Measurements from ENCODE around the gene SEC62. TPM values are rescaled to one million over a fixed set of nuclear protein-coding genes. Genes with fewer than 3 reads are reported as not detected.
A peak's percentile ranks its signal among the peaks of the same experiment; 100 is the strongest.
"Not testable (repeated sequence)": the region's sequence is repeated elsewhere in the genome, so short reads cannot be mapped to it uniquely, and the experiment has no call there.

SEC62 gene
- total and polyA plus RNA-seq, 4 donors: 112 to 154 (median 115) TPM

GRCh38 chr3:170003881-170004356 is 37.3 kb downstream of the SEC62 start:
- H3K36me3 ChIP-seq (ENCODE audit: control insufficient read depth, insufficient read depth, low read length): no peaks in the 10 kb centered on the region
- H3K27ac ChIP-seq (ENCODE audit: low read depth, low read length): no peak overlapping the region
- no peaks in the 10 kb centered on the region for H3K4me1 ChIP-seq (ENCODE audit: control insufficient read depth, insufficient read depth, low read length)
- WGBS (ENCODE audit: insufficient coverage): 79% methylated on average over 2 of the region's 2 CpGs
- no peak overlapping the region for H3K4me3 ChIP-seq (ENCODE audit: low read depth, low read length)
- no peaks in the 10 kb centered on the region for H3K9me3 ChIP-seq (ENCODE audit: control insufficient read depth, insufficient read depth, low read length)
- no peak for DNase-seq (ENCODE audit: low read depth in 4 of 6, low spot score in 6 of 6)
- no peaks in the 10 kb centered on the region for H3K27me3 ChIP-seq (ENCODE audit: control insufficient read depth, insufficient read depth, low read length)

GRCh38 chr3:170007031-170007663 is 40.5 kb downstream of the SEC62 start:
- no peaks in the 10 kb centered on the region for H3K27me3 ChIP-seq (ENCODE audit: control insufficient read depth, insufficient read depth, low read length)
- H3K4me3 ChIP-seq (ENCODE audit: low read depth, low read length): no peak overlapping the region
- H3K36me3 ChIP-seq (ENCODE audit: control insufficient read depth, insufficient read depth, low read length): no peaks in the 10 kb centered on the region
- H3K27ac ChIP-seq (ENCODE audit: low read depth, low read length): no peak overlapping the region
- 73% methylated on average over 4 of the region's 7 CpGs for WGBS (ENCODE audit: insufficient coverage)
- DNase-seq (ENCODE audit: low read depth in 4 of 6, low spot score in 6 of 6): no peak
- H3K4me1 ChIP-seq (ENCODE audit: control insufficient read depth, insufficient read depth, low read length): no peaks in the 10 kb centered on the region
- no peaks in the 10 kb centered on the region for H3K9me3 ChIP-seq (ENCODE audit: control insufficient read depth, insufficient read depth, low read length)

- no peak overlapping the region for H3K4me3 ChIP-seq (ENCODE audit: low read depth, low read length)
- H3K4me1 ChIP-seq (ENCODE audit: control insufficient read depth, insufficient read depth, low read length): no peaks in the 10 kb centered on the region
- 90% methylated on average over 3 of the region's 4 CpGs for WGBS (ENCODE audit: insufficient coverage)
- no peak for DNase-seq (ENCODE audit: low read depth in 4 of 6, low spot score in 6 of 6)
- no peak overlapping the region for H3K27ac ChIP-seq (ENCODE audit: low read depth, low read length)
- H3K36me3 ChIP-seq (ENCODE audit: control insufficient read depth, insufficient read depth, low read length): no peaks in the 10 kb centered on the region
- no peaks in the 10 kb centered on the region for H3K9me3 ChIP-seq (ENCODE audit: control insufficient read depth, insufficient read depth, low read length)
- H3K27me3 ChIP-seq (ENCODE audit: control insufficient read depth, insufficient read depth, low read length): no peaks in the 10 kb centered on the region
These were observed 43.9 kb downstream of the SEC62 start for GRCh38 chr3:170010498-170010897.

GRCh38 chr3:170012683-170013400 is 46.2 kb downstream of the SEC62 start:
- Histone ChIP-seq H3K27me3 (ENCODE audit: control insufficient read depth, insufficient read depth, low read length) (no peaks in the 10 kb centered on the region), H3K4me1 (ENCODE audit: control insufficient read depth, insufficient read depth, low read length) (no peaks in the 10 kb centered on the region), H3K36me3 (ENCODE audit: control insufficient read depth, insufficient read depth, low read length) (no peaks in the 10 kb centered on the region), H3K4me3 (ENCODE audit: low read depth, low read length) (no peak overlapping the region), H3K9me3 (ENCODE audit: control insufficient read depth, insufficient read depth, low read length) (no peaks in the 10 kb centered on the region), H3K27ac (ENCODE audit: low read depth, low read length) (no peak overlapping the region)
- WGBS (ENCODE audit: insufficient coverage): 77% methylated on average over 4 of the region's 7 CpGs
- peak in 1 of 6 donors; percentile 9 for DNase-seq (ENCODE audit: low read depth in 4 of 6, low spot score in 6 of 6)

GRCh38 chr3:170016057-170016456 is 49.5 kb downstream of the SEC62 start:
- Histone ChIP-seq H3K27ac (ENCODE audit: low read depth, low read length) (no peak overlapping the region), H3K4me3 (ENCODE audit: low read depth, low read length) (no peak overlapping the region), H3K4me1 (ENCODE audit: control insufficient read depth, insufficient read depth, low read length) (no peaks in the 10 kb centered on the region), H3K36me3 (ENCODE audit: control insufficient read depth, insufficient read depth, low read length) (no peaks in the 10 kb centered on the region), H3K9me3 (ENCODE audit: control insufficient read depth, insufficient read depth, low read length) (no peaks in the 10 kb centered on the region), H3K27me3 (ENCODE audit: control insufficient read depth, insufficient read depth, low read length) (no peaks in the 10 kb centered on the region)
- no CpG with 5 or more reads among the region's 3 CpGs for WGBS (ENCODE audit: insufficient coverage)
- no peak for DNase-seq (ENCODE audit: low read depth in 4 of 6, low spot score in 6 of 6)

- not testable (repeated sequence) for H3K27ac ChIP-seq (ENCODE audit: low read depth, low read length); DNase-seq (ENCODE audit: low read depth in 4 of 6, low spot score in 6 of 6); H3K4me3 ChIP-seq (ENCODE audit: low read depth, low read length); H3K9me3 ChIP-seq (ENCODE audit: control insufficient read depth, insufficient read depth, low read length); H3K27me3 ChIP-seq (ENCODE audit: control insufficient read depth, insufficient read depth, low read length); H3K36me3 ChIP-seq (ENCODE audit: control insufficient read depth, insufficient read depth, low read length); H3K4me1 ChIP-seq (ENCODE audit: control insufficient read depth, insufficient read depth, low read length)
- WGBS (ENCODE audit: insufficient coverage): no CpG with 5 or more reads among the region's 4 CpGs
These were observed 52.7 kb downstream of the SEC62 start for GRCh38 chr3:170019306-170019705.

GRCh38 chr3:170021083-170021482 is 54.5 kb downstream of the SEC62 start:
- no peak for DNase-seq (ENCODE audit: low read depth in 4 of 6, low spot score in 6 of 6)
- H3K4me1 ChIP-seq (ENCODE audit: control insufficient read depth, insufficient read depth, low read length): no peaks in the 10 kb centered on the region
- no CpG with 5 or more reads among the region's 3 CpGs for WGBS (ENCODE audit: insufficient coverage)
- H3K4me3 ChIP-seq (ENCODE audit: low read depth, low read length): no peak overlapping the region
- no peaks in the 10 kb centered on the region for H3K27me3 ChIP-seq (ENCODE audit: control insufficient read depth, insufficient read depth, low read length)
- H3K27ac ChIP-seq (ENCODE audit: low read depth, low read length): no peak overlapping the region
- H3K36me3 ChIP-seq (ENCODE audit: control insufficient read depth, insufficient read depth, low read length): no peaks in the 10 kb centered on the region
- H3K9me3 ChIP-seq (ENCODE audit: control insufficient read depth, insufficient read depth, low read length): no peaks in the 10 kb centered on the region

- Histone ChIP-seq H3K4me3 (ENCODE audit: low read depth, low read length) (no peak overlapping the region), H3K27me3 (ENCODE audit: control insufficient read depth, insufficient read depth, low read length) (no peaks in the 10 kb centered on the region), H3K9me3 (ENCODE audit: control insufficient read depth, insufficient read depth, low read length) (no peaks in the 10 kb centered on the region), H3K27ac (ENCODE audit: low read depth, low read length) (no peak overlapping the region), H3K36me3 (ENCODE audit: control insufficient read depth, insufficient read depth, low read length) (no peaks in the 10 kb centered on the region), H3K4me1 (ENCODE audit: control insufficient read depth, insufficient read depth, low read length) (no peaks in the 10 kb centered on the region)
- WGBS (ENCODE audit: insufficient coverage): 80% methylated on average over 1 of the region's 4 CpGs
- no peak for DNase-seq (ENCODE audit: low read depth in 4 of 6, low spot score in 6 of 6)
These were observed 55.7 kb downstream of the SEC62 start for GRCh38 chr3:170022336-170022735.

- no peaks in the 10 kb centered on the region for H3K27me3 ChIP-seq (ENCODE audit: control insufficient read depth, insufficient read depth, low read length)
- WGBS (ENCODE audit: insufficient coverage): no CpG with 5 or more reads among the region's 1 CpG
- no peaks in the 10 kb centered on the region for H3K4me1 ChIP-seq (ENCODE audit: control insufficient read depth, insufficient read depth, low read length)
- H3K9me3 ChIP-seq (ENCODE audit: control insufficient read depth, insufficient read depth, low read length): no peaks in the 10 kb centered on the region
- no peak overlapping the region for H3K4me3 ChIP-seq (ENCODE audit: low read depth, low read length)
- H3K36me3 ChIP-seq (ENCODE audit: control insufficient read depth, insufficient read depth, low read length): no peaks in the 10 kb centered on the region
- H3K27ac ChIP-seq (ENCODE audit: low read depth, low read length): no peak overlapping the region
- no peak for DNase-seq (ENCODE audit: low read depth in 4 of 6, low spot score in 6 of 6)
These were observed 56.6 kb downstream of the SEC62 start for GRCh38 chr3:170023165-170023564.

- no peaks in the 10 kb centered on the region for H3K9me3 ChIP-seq (ENCODE audit: control insufficient read depth, insufficient read depth, low read length)
- no peaks in the 10 kb centered on the region for H3K4me1 ChIP-seq (ENCODE audit: control insufficient read depth, insufficient read depth, low read length)
- H3K27ac ChIP-seq (ENCODE audit: low read depth, low read length): no peak overlapping the region
- no peaks in the 10 kb centered on the region for H3K36me3 ChIP-seq (ENCODE audit: control insufficient read depth, insufficient read depth, low read length)
- WGBS (ENCODE audit: insufficient coverage): 100% methylated on average over 3 of the region's 4 CpGs
- H3K4me3 ChIP-seq (ENCODE audit: low read depth, low read length): no peak overlapping the region
- DNase-seq (ENCODE audit: low read depth in 4 of 6, low spot score in 6 of 6): no peak
- no peaks in the 10 kb centered on the region for H3K27me3 ChIP-seq (ENCODE audit: control insufficient read depth, insufficient read depth, low read length)
These were observed 58.0 kb downstream of the SEC62 start for GRCh38 chr3:170024581-170024980.

Data from spinal cord (tissue), 10 donors.